ENCODE data around the gene IPO4.

Gene IPO4

DNA sequence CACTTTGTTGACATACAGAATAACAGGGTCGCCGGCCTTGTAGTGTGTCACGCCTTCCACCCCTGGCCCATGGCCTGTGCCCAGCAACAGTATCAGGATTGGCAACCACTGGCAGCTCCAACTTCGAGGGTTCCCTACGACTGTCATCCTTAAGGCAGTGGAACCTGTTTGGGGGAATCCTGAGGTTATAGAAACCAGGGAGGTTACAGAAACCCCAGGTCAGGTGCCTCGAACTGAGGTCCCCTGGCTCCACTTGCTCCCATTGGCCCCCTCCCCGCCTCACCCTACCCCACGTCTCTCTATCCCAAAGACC, 6.2 kb upstream of the IPO4 start:
- DNase-seq (ENCODE audit: low read depth in 2 of 2), result no peak

GRCh38 chr14:24194186-24194872, 5.7 kb upstream of the IPO4 start:
- no peak for DNase-seq (ENCODE audit: low read depth in 2 of 2)

- DNase-seq (ENCODE audit: low read depth in 2 of 2), result no peak
Observed at GRCh38 chr14:24192933-24193332, 4.3 kb upstream of the IPO4 start.

DNA sequence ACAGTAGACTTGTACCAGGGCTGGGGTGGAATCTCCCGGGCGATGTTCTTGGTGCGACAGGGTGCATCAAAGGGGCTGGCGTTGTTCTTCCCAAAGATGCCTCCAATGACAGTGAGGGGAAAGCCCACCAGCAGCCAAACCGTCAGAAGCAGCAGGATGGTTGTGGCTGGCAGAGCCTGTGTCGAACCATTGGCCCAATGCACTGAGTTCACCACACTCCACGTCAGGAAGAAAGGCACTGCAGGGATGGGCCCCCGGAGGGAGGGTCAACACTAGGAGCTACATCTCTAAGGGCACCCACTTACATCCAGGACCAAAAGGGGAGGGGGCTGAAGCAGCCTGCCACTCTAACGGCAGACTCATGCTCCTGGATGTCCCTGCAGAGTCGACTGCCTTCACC, 1.8 kb upstream of the IPO4 start:
- DNase-seq (ENCODE audit: low read depth in 2 of 2), result no peak

GRCh38 chr14:24189460-24189859, 844 bp upstream of the IPO4 start:
- DNase-seq (ENCODE audit: low read depth in 2 of 2), result no peak

DNA sequence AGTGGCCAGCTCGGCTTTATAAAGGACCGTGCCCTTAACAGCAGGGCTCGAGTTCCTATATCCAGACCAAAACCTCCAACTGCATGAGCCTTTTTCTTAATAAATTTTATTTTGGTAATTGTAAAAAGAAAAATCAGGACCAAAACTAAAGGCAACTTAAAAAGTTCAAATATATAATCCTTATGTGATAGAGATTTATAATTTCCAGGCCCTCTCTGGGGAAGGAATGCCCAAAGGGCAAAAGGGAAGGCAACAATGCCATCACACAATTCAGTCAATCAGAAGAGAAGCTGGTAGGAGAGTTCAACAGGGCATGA, 401 bp upstream of the IPO4 start:
- DNase-seq (ENCODE audit: low read depth in 2 of 2), result no peak

DNA sequence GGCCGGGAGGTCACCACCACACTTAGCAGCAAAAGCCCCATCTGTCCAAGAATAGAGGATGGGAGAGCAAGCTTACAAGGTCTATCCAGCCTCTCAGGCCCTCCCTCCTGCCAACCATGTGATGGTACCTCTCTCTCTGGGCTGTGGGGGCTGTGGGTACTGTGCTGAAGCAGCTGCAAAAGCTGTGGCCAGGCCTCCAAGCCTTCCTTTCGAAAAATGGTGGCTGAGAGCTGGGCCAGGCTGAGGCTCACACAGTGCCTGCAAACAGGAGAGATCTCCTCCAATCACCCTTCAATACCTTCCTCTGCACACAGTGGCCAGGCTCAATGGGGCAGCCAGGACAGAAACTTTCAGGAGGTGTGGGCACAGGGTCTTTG, 1.1 kb downstream of the IPO4 start:
- no peak for DNase-seq (ENCODE audit: low read depth in 2 of 2)

DNA sequence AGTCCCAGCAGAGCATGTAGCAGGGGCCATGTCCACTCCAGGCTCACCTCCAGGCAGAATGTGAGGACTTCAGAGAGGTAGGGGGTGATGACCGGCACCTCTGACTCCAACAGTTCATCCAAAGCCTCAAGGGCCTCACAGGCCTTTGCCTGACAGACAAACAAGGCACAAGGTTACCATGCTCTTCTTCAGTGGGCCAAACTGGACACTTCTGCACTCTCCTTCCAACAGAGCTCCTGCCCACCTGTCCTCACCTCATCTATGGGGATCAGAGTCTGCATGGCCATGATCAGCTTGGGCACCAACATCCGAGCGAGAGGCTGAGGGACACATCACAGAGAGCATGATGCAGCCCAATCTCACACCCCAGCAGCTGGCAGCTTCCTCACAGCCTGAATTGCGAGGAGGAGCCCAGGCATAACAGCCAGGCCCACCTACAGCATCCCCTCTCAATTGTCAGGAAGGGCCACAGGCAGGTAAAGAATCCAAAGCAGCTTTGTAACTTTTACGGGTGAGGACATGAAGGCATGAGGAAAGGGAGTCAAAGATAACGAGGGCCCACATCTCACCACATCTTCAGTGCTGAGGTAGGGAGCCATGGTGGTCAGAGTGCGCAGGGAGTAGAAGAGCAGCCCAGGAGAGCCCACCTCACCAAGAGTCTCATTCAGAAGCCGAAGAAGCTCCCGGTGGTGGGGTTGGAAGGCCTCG, 1.6 kb downstream of the IPO4 start:
- no peak for DNase-seq (ENCODE audit: low read depth in 2 of 2)

DNA sequence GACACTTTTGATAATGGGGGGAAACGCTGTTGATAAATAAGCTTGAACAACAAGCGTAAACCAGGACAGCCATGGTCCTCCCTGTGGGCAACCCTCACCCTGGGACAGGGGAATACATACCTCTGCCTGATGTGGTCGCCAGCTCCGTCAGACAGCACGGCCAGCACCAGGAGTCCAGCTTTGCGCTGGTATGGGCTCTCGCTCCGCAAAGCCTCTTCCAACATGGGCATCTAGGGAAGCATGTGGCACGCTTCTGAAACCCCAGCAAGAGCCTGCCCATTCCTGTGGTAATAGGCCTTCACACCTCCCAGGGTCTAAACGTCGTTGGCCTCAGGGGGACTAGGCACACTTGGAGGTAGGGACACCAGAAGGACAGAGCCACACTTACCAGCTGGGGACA, 2.9 kb downstream of the IPO4 start:
- DNase-seq (ENCODE audit: low read depth in 2 of 2), result no peak

GRCh38 chr14:24185026-24185425, 3.6 kb downstream of the IPO4 start:
- no peak for DNase-seq (ENCODE audit: low read depth in 2 of 2)

DNA sequence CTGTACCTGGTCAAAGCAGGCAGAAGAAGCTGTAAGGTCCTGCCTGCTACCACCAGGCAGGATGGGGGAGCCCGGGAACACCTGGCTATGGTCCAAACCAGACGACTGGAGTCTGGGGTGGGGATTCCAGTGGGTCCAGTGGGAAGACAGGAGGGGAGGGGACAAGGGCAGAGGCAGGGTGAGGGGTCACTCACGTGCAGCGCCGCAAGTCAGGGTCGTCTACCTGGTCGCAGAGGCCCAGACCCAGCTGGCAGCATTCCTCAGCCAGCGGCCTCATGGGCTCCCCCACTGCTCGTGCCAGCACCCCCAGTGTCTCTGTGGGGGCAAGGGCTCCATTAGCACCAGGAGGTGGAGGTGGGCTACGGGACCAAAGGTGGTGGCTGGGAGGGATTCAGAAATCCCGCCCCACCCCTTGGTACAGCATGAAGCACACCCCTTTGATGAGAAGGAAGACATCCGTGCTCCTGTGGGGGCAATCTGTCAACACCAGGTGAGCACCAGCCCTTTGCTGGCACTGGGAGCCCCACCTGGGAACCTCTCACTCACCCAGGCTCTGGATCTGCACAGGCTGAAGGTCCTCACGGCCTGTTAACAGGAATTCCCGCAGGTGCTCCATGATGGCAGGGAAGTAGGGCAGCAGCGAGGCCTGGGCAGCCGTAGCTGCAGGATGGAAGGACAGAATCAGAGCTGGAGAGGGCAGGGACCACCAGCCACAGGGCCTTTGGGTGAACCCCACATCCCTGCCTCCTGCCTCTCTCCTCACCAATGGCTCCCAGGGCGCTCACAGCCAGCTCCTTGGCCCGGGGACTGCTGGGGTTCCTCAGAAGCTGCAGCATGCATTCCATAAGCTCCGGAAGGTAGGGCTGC, 4.3 kb downstream of the IPO4 start:
- no peak for DNase-seq (ENCODE audit: low read depth in 2 of 2)

DNA sequence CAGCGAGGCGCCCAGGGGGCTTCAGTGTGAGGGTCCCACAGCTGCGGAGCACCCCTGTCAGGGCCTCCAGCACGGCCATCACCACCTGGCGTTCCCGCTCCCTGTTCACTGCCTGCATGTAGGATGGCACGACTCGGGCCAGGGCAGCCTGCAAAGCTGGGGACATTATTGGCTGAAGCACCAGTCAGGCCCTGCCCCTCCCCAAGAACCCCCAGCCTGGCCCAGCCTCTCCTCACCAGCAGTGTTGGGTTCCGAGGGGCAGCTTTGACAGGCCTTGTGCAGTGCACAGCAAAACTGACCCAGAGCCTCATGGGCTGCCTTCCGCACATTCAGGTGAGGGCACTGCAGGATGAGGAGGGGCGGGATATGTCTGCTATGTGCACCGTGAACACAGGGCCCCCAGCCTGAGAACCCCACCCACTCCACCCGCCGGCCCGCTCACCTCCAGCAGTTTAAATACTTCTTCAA, 5.6 kb downstream of the IPO4 start:
- DNase-seq (ENCODE audit: low read depth in 2 of 2), result no peak

DNA sequence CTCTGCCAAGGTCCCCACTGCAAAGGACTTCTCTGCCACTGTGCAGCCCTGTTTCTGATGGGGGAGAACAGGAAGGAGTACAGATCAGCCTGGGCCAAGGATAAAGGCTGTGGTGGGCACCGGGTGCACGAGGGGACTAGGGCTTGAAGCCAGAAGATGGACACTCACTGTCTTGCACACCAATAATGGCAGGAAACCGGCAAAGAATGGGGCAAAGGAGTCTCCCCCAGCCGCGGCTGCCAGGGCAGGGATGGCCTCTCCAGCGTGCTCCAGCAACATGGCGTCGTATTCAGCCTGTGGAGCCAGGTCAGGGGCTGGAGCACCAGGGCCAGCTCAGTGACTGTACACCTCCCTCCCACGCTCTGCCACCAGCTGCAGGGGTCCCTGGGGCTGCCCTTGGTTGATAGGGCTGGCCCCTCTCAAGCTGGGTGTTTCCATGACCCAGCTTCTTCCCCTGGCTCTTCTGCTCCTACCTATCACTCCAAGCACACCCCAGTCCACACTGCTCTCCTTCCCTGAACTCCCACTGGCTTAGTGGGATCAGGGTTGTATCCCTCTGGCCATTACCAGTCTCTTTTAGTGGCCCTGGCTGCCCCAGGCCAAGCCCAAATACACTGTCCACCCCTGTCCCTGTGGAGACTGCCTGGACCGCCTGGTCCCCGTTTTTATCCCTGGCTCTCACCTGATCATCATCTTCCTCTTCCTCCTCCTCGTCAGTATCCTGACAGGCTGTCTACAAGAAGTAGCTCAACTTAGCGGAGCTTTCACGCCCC, 6.3 kb downstream of the IPO4 start:
- no peak for DNase-seq (ENCODE audit: low read depth in 2 of 2)

GRCh38 chr14:24181371-24182077, 7.1 kb downstream of the IPO4 start:
- no peak for DNase-seq (ENCODE audit: low read depth in 2 of 2)

GRCh38 chr14:24179961-24180796, 8.4 kb downstream of the IPO4 start:
- no peak for DNase-seq (ENCODE audit: low read depth in 2 of 2)

- no peak for DNase-seq (ENCODE audit: low read depth in 2 of 2)
Observed at GRCh38 chr14:24179294-24179960, 9.2 kb downstream of the IPO4 start.

DNA sequence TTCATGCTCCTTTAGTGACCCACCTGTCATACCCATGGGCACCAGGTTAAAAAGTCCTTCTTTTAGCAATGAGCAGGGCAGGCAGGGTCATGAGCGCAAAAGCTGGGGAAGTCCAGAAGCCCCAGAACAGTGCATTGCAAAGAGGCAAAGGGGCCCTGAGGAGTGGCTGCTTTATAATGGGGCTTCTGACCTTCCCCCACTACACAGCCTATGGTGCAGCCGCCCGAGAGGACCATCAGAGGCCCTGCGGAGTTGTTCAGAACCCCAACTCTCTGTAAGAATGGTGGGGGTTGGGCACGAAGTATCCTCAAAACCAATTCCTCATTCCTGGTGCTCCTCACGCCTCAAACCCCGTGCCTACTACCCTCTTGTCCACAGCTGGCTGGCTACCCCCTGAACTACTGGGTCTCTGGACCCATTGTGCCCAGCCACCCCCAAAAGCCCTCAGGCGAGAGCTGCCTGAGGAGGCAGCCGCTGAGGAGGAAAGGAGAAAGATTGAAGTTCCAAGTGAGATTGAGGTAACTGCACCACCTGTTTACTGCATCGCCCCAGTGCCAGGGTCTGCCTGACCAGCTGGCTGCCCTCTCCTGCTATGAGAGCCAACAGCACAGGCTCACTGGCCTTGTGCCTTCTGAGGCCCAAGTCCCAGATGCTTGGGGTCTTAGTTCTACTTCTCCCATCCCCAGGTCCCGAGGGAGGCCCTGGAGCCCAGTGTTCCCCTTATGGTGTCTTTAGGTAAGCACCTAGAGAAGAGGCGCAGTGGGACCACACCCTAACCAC, 10.0 kb downstream of the IPO4 start:
- DNase-seq (ENCODE audit: low read depth in 2 of 2), result no peak

DNA sequence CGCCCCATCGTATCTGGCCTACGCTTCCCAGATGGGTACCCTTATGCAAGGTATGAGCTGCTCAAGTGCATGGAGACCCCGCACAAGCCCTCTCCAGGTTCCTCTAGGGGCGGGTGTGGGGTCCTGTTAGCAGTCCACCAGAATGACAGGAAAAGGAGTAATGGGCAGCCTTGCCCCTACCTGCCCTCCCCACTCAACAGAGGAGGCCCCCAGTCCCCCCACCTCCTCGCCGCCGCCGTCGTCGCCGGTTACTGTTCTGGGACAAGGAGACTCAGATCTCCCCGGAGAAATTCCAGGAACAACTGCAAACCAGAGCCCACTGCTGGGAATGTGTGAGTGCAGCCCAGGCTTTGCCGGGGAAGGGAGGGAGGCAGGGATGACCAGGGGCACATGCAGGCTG, 10.7 kb downstream of the IPO4 start:
- no peak for DNase-seq (ENCODE audit: low read depth in 2 of 2)

Data from stimulated activated CD4-positive, alpha-beta T cell treated with anti-CD3 and anti-CD28 coated beads, Interleukin-1b, Interleukin-23, amount 100 ng/mL, for 1 hour (primary cell).